CD4-positive, alpha-beta T cell (primary cell): ENCODE data around the gene RIC3. TPM values are rescaled to one million over a fixed set of nuclear protein-coding genes. Genes with fewer than 3 reads are reported as not detected.

Experiments
- ATAC-seq: fragments of 200-7000 bp; cut with Tn5 transposase; one replicate; pipeline ENCODE4 v1.10.0; 2022; ENCODE audit warnings: mild to moderate bottlenecking; ENCODE audit not compliant: poor library complexity
- CTCF ChIA-PET: fragments of 350-600 bp; sonication (Branson Sonifier 250); formaldehyde crosslinking; loops from one replicate; lab custom pipeline; 2021; ENCODE audit warnings: antibody characterized with exemption, inconsistent platforms; lab: Charles Lee
- POLR2A ChIA-PET: fragments of 350-600 bp; sonication (Branson Sonifier 250); formaldehyde crosslinking; loops from one replicate; lab custom pipeline; 2021; ENCODE audit warnings: antibody characterized with exemption, inconsistent platforms; lab: Charles Lee
- DNase-seq, 14 experiments: peaks; one replicate each; pipeline ENCODE4 v3.0.0-alpha.2; 2013 to 2020; ENCODE audit warnings: mixed read lengths in 2 of 14
- H3K27ac ChIP-seq, 2 donors: one replicate each; pipeline versions ENCODE4 v1.5.1 to v1.7.0; 2013; ENCODE audit warnings: low read length in 2 of 2, low read depth in 1 of 2, mild to moderate bottlenecking in 1 of 2
- H3K27me3 ChIP-seq, 2 experiments: 1 replicate in 1 of 2; 2 replicates in 1 of 2; pipeline versions ENCODE4 v1.6.1 to v1.7.0; 2013; ENCODE audit warnings: low read length in 2 of 2, control low read depth in 1 of 2, mild to moderate bottlenecking in 1 of 2, moderate library complexity in 1 of 2; ENCODE audit not compliant: insufficient read depth in 2 of 2, control insufficient read depth in 1 of 2
- H3K36me3 ChIP-seq: one replicate; pipeline ENCODE4 v1.6.1; 2013; ENCODE audit warnings: low read length, control low read depth; ENCODE audit not compliant: insufficient read depth
- H3K4me1 ChIP-seq: one replicate; pipeline ENCODE4 v1.6.1; 2013; ENCODE audit warnings: low read length, control low read depth; ENCODE audit not compliant: insufficient read depth
- H3K4me3 ChIP-seq: one replicate; pipeline ENCODE4 v1.5.1; 2013; ENCODE audit warnings: mild to moderate bottlenecking, low read length, moderate library complexity
- H3K9me3 ChIP-seq, 2 experiments: 1 replicate in 1 of 2; 2 replicates in 1 of 2; pipeline versions ENCODE4 v1.6.1 to v1.7.0; 2013; ENCODE audit warnings: low read length in 2 of 2, mild to moderate bottlenecking in 2 of 2, control low read depth in 1 of 2, moderate library complexity in 1 of 2; ENCODE audit not compliant: control insufficient read depth in 1 of 2, insufficient read depth in 1 of 2
- H3K27ac Mint-ChIP-seq: one replicate; pipeline ENCODE4 v1.8.0; 2020; ENCODE audit warnings: mixed read lengths
- H3K27me3 Mint-ChIP-seq: one replicate; pipeline ENCODE4 v1.8.0; 2021; ENCODE audit warnings: mixed read lengths
- H3K36me3 Mint-ChIP-seq: one replicate; pipeline ENCODE4 v1.8.0; 2021; ENCODE audit warnings: low read depth, mixed read lengths
- H3K4me1 Mint-ChIP-seq: one replicate; pipeline ENCODE4 v1.8.0; 2021; ENCODE audit warnings: low read depth, mixed read lengths
- H3K4me3 Mint-ChIP-seq: one replicate; pipeline ENCODE4 v1.8.0; 2020; ENCODE audit warnings: mild to moderate bottlenecking, mixed read lengths
- H3K9me3 Mint-ChIP-seq: one replicate; pipeline ENCODE4 v1.8.0; 2020; ENCODE audit warnings: mixed read lengths
- CTCF ChIP-seq: fragments of 200-600 bp; IDR thresholded peaks from one replicate; pipeline ENCODE4 v1.8.0; 2022; ENCODE audit warnings: antibody characterized with exemption, mild to moderate bottlenecking
- intact Hi-C, 2 experiments: fragments of 100-400 bp; cut with DNase I in 1 of 2; cut with micrococcal nuclease in 1 of 2; formaldehyde crosslinking; loops; one replicate each; pipeline versions ENCODE4 v1.15.1 to v1.9.0; 2023 to 2025; cut with DNase I, micrococcal nuclease
- total RNA-seq, 174 experiments: library from RNA in 2 of 174; stranded (reverse) in 2 of 174; gene quantifications; one replicate each; pipeline ENCODE4 v1.2.3 and lab custom pipeline; 2021 to 2026

Gene RIC3
- total RNA-seq, 2 experiments from 2014 or later: 55.3 to 57.6 TPM

- CTCF ChIA-PET: no interaction called here
- peaks cover 5% of the 10 kb centered on the region for H3K4me1 ChIP-seq
Measured at GRCh38 chr11:8202516-8203413, 33.9 kb upstream of the RIC3 start.

GRCh38 chr11:8201644-8202365 is 33.0 kb upstream of the RIC3 start:
- Mint-ChIP-seq H3K36me3 (no peaks in the 10 kb centered on the region), H3K9me3 (no peaks in the 10 kb centered on the region), H3K27ac (no peak overlapping the region), H3K4me1 (peaks cover 4% of the 10 kb centered on the region), H3K4me3 (no peak overlapping the region), H3K27me3 (peaks cover 44% of the 10 kb centered on the region)
- Histone ChIP-seq H3K27ac (no peak overlapping the region), H3K4me1 (peaks cover 5% of the 10 kb centered on the region), H3K27me3 (peaks cover 5 to 15% of the 10 kb centered on the region in 2 experiments), H3K36me3 (no peaks in the 10 kb centered on the region), H3K4me3 (no peak overlapping the region), H3K9me3 (no peaks in the 10 kb centered on the region)
- DNase-seq (peak in 2 of 14 experiments; percentile 54 to 57), ATAC-seq (no peak)
- ChIA-PET CTCF (no interaction called here), POLR2A (no interaction called here)
- intact Hi-C loops: no loop called here
- no peak for TF ChIP-seq CTCF

More at GRCh38 chr11:8202516-8203413, 33.9 kb upstream of the RIC3 start:
- no peak for ATAC-seq
- H3K4me3 ChIP-seq: no peak overlapping the region
- peaks cover 11 to 21% of the 10 kb centered on the region in 2 experiments for H3K27me3 ChIP-seq
- H3K27ac ChIP-seq: no peak overlapping the region
- no peaks in the 10 kb centered on the region for H3K36me3 Mint-ChIP-seq
- intact Hi-C loops: no loop called here
- no peaks in the 10 kb centered on the region for H3K36me3 ChIP-seq
- DNase-seq: no peak
- no peak overlapping the region for H3K4me3 Mint-ChIP-seq
- POLR2A ChIA-PET: no interaction called here
- TF ChIP-seq CTCF: no peak
- no peaks in the 10 kb centered on the region for H3K9me3 Mint-ChIP-seq
- no peaks in the 10 kb centered on the region for H3K9me3 ChIP-seq
- H3K4me1 Mint-ChIP-seq: peaks cover 7% of the 10 kb centered on the region
- H3K27ac Mint-ChIP-seq: no peak overlapping the region
- H3K27me3 Mint-ChIP-seq: peaks cover 44% of the 10 kb centered on the region

- Histone ChIP-seq H3K27ac (no peak overlapping the region), H3K4me3 (no peak overlapping the region), H3K27me3 (peaks cover 2 to 21% of the 10 kb centered on the region in 2 experiments), H3K4me1 (peaks cover 3% of the 10 kb centered on the region), H3K36me3 (no peaks in the 10 kb centered on the region), H3K9me3 (no peaks in the 10 kb centered on the region)
- peaks cover 41% of the 10 kb centered on the region for H3K27me3 Mint-ChIP-seq
- no peaks in the 10 kb centered on the region for H3K36me3 Mint-ChIP-seq
- H3K4me3 Mint-ChIP-seq: no peak overlapping the region
- no peaks in the 10 kb centered on the region for H3K9me3 Mint-ChIP-seq
- no peaks in the 10 kb centered on the region for H3K4me1 Mint-ChIP-seq
- H3K27ac Mint-ChIP-seq: no peak overlapping the region
- ChIA-PET CTCF (no interaction called here), POLR2A (no interaction called here)
- DNase-seq (no peak), ATAC-seq (no peak)
- intact Hi-C loops: no loop called here
- TF ChIP-seq CTCF: no peak
Measured at GRCh38 chr11:8199676-8200075, 30.9 kb upstream of the RIC3 start.
